Kidney glomerular epithelial cell (primary cell): ENCODE data around the gene NRCAM.
A peak's percentile ranks its signal among the peaks of the same experiment; 100 is the strongest.
"Not testable (repeated sequence)": the region's sequence is repeated elsewhere in the genome, so short reads cannot be mapped to it uniquely, and the experiment has no call there.

Experiments
- DNase-seq: peaks from one replicate; lab custom pipeline; 2025; lab: John Stamatoyannopoulos, UW

The NRCAM gene

DNA sequence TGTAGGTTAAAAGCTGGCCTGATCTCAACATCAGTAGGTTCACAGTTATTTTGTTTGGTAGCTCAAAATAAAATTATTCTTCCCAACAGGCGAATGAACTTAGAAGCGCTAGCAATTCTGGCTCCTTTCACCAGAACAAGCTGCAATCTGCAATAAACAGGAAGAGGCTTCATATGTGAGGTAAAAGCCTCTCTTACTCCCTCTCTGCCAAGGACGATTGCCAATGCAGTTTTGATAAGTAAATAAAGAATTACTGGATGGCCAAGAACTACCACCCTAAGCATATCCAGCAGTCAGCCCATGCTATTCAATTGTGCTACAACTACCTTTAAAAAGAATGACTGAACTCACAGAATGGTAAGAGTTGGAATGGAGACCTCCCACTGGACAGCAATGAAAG lies 176.1 kb downstream of the NRCAM start:
- DNase-seq, result no peak

DNA sequence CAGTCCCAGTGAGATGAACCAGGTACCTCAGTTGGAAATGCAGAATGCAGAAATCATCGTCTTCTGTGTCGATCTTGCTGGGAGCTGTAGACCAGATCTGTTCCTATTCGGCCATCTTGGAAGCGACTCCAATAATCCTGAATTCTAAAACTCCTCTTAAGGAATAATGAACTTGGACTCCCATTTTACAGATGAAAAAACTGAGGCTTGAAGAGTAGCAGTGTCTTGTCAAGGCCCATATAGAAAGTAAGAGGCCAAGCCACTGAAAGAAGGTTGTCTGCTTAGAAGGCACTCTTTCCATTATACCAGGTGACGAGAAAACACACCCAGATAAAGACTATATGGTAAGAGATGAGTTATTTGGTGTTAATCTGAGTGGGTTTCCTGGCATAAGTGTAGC lies 177.5 kb downstream of the NRCAM start:
- no peak for DNase-seq

DNA sequence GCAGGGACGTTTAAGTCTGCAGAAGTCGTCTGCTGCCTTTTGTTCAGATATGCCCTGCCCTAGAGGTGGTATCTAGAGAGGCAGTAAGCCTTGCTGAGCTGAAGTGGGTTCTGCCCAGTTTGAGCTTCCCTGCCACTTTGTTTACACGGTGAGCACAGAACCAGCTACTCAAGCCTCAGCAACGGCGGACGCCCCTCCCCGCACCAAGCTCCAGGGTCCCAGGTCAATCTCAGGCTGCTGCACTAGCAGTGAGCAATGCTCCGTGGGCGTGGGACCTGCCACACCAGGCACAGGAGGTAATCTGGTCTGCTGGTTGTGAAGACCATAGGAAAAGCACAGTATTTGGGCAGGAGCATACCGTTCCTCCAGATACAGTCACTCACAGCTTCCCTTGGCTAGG lies 178.0 kb downstream of the NRCAM start:
- no peak for DNase-seq

DNA sequence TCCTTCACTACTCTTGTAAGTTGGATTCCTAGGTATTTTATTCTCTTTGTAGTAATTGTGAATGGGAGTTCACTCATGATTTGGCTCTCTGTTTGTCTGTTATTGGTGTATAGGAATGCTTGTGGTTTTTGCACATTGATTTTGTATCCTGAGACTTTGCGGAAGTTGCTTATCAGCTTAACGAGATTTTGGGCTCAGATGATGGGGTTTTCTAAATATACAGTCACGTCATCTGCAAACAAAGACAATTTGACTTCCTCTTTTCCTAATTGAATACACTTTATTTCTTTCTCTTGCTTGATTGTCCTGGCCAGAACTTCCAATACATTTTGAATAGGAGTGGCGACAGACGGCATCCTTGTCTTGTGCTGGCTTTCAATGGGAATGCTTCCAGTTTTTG lies 181.8 kb downstream of the NRCAM start:
- not testable (repeated sequence) for DNase-seq

DNA sequence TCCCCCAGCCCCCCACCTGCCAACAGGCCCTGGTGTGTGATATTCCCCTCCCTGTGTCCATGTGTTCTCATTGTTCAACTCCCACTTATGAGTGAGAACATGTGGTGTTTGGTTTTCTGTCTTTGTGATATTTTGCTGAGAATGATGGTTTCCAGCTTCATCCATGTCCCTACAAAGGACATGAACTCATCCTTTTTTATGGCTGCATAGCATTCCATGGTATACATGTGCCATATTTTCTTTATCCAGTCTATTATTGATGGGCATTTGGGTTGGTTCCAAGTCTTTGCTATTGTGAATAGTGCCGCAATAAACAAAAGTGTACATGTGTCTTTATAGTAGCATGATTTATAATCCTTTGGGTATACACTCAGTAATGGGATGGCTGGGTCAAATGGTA lies 183.3 kb downstream of the NRCAM start:
- not testable (repeated sequence) for DNase-seq

DNA sequence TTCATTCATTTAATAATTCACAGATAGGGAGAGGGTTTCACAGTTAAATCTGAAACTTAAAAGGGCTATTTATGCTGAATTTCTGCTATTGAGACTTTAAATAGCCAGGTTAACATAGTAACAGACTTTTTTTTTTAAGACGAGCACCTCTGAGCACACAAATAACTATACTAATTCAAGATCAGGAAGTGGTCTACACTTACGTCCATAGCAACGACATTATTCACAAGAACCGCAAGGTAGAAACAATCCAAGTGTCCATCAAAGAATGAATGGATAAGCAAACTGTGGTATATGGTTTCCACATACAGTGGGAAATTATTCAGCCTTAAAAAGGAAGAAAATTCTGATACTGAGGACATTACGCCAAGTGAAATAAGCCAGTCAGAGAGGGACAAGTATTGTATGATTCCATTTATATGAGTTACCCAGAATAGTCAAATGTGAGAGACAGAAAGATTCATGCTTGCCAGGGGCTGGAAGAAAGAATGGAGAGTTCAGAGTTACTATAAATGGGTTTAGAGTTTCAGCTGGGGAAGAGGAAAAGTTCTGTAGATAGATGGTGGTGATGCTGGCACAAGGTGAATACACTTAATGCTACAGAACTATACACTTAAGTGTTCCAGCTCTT lies 185.7 kb downstream of the NRCAM start:
- DNase-seq, result no peak

DNA sequence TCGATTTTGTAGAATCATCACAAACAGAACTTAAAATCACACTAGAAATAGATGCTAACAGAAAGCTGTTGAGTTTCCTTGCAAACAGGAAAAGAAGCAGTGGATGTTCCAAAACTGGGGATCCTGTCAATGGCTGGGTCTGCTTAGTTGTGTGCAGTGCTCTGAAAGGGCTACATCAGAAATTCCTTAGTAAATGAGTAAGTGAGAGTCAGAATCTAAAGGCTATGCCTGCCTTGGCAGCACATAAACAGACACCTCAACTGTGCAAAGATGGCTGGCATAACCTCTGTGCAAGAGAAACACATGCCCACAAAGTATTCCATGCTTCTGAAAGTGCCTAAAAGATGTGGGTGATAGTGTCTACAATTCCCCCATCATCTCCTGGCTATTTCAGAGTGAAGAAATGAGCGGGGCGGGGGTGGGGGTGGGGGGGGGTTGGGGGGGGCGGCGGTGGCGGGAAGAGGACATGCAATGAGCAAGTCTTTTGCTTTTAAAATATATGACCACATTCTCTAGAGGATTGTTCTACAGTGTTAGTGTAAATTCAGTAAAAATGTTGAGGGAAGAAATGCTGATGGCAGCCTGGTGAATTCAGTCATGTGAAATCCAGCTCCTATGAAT lies 187.9 kb downstream of the NRCAM start:
- DNase-seq, result peak; percentile 53

DNA sequence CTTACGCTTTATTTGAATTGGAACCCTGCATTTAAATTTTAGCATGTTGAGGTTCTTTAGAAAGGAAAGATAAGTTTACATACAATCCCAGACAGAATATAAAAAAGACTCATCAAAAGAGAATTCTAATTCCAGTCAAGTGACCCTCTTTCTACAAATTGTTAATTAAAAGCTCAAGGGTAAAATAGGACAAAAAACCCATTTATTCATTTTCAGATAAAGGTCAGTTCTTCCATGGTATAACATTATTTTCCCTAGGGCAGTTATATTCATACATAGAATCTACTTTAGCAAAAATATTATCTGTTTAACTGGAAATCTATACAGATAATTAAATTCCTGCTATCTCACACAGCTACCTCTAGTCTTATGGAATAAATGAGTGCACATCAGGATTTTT lies 188.6 kb downstream of the NRCAM start:
- no peak for DNase-seq

DNA sequence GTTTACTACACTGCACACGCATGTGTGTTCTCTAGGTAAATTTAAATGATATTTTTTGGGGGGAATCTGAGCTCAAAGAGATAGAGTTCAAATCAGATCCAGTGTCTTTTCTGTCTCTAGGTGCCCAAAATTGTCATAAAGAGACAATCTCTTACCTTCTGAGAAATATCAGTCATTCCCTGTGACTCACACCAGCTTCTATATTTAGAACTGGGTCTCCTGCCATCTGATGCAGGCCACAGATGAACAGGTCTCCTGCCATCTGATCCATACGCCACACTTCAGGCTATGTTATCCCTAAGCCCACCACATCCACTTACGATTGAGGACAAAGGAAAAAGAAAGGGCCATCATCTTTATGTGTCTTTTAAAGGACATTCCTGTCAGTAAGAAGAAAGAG lies 189.7 kb downstream of the NRCAM start:
- DNase-seq, result no peak

DNA sequence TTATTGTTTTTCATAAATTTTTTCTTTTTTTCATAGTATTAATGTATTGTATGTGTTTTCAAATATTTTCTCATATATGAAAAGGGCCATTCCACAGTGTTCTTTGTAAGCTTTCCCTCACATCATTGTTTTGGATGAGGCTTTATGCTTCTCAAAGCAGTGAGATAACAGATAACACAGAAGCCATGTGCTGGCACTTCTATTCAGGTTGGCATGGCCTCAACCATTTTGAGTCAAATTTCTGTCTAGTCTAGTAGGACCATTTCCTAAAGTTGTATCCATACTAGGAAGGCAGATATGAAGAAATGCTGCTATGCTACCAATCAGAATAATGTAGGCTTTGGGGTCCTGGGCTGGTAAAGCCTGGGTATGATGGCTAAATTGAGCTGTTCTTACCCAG lies 190.2 kb downstream of the NRCAM start:
- no peak for DNase-seq

DNA sequence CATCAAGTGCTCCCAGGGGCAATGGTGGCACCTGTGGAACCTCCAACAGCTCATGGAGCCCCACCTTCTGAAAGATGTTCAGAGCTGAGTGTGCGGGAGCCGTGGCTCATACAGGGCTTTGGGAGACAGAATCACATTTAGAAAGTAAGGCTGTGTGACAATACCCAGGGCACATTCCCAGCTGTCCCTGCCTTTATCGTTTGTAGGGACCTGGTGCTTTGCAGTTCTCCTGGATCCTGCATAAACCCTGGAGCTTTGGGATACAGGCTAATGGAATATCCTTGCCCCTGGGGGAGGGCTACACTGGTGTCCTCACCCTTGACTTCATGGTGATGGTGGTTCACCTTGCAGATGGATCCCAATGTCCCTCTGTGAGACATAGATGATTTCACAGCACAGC lies 191.2 kb downstream of the NRCAM start:
- no peak for DNase-seq

DNA sequence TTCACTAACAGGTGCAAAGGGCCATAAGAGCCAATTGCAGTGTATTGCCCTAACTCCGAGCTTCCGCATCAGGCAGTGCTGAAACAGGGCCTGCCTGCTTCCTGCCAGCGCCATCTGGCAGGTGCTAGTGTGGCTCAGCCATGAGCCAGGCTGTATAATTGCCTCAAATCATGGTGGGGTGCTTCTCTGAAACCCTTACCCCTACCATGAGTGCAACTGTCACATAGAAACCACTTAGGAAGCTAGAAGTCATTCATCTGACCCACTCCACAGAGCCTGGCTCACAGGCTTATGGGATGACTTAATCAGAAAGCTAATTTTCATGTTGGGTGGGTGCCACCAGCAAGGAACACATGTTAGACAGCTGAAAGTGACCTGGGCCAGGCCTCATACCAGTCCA lies 192.8 kb downstream of the NRCAM start:
- no peak for DNase-seq

DNA sequence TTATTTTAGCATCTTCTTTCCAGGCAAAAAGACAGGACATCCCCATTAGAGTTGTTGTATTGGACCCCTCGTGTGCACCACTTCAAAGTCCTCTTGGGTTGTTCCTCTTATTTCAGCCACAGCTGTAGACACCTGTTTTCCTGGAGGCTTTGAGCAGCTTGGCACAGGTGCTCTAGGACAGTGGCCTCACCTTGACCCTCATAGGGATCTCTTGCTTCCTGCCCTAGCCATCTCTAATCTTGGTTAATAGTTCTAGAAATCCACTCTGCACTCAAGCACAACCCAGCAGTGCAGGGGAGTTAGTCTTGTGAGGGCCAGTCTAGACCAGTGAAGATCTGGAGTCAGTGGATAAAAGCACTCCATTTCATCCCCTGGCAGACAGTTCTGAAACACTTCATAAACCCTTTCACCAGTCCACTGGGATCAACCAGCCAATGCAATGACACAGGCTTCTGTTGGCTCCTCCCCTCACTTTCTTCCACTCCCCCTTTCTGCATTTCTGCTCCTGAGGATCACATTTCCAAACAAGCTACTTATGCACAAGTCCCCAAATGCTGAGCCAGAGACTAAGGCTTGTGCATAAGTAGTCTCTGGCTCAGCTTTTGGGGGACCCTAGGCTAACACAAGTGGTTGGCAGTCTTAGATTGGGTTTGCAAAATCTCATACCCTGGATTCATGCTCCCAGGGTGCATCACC lies 194.5 kb downstream of the NRCAM start:
- DNase-seq, result no peak

DNA sequence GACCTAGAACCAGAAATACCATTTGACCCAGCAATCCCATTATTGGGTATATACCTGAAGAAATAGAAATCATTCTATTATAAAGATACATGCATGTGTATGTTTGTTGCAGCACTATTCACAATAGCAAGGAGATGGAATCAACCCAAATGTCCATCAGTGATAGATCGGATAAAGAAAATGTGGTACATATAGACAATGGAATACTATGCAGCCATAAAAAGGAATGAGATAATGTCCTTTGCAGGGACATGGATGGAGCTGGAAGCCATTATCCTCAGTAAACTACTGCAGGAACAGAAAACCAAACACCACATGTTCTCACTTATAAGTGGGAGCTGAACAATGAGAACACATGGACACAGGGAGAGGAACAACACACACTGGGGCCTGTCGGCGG lies 196.8 kb downstream of the NRCAM start:
- not testable (repeated sequence) for DNase-seq

DNA sequence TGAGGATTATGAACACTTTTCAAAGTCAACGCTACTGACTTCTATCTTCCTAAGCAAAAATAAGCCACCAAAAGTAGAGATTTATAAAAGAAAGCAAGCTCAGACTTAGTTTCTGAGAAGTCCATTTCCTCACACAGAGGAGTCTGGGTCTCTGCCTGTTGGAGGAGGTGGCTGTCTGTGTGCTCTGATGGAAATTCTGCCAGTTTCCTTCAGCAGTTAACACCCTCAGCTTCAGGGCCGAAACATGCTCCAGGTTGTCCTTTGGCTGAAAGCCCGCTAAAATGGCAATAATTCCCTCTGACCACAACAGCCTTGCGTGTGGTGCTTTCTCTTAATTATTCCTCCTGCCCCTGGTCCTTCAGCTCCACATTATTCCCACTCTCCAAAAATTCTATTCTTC lies 198.3 kb downstream of the NRCAM start:
- no peak for DNase-seq

DNA sequence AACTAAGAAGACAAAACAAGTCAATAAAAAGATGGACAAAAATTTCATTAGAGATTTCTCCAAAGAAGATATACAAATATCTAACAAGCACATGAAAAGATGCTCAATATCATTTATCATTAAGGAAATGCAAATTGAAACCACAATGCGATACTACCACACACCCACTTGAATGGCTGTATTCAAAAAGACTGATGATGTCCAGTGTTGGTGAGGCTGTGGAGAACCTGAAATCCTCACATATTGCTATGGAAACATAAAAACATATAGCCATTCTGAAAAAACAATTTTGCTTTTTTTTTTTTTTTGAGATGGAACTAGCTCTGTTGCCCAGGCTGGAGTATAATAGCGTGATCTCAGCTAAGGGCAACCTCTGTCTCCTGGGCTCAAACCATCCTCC lies 202.0 kb downstream of the NRCAM start:
- no peak for DNase-seq

DNA sequence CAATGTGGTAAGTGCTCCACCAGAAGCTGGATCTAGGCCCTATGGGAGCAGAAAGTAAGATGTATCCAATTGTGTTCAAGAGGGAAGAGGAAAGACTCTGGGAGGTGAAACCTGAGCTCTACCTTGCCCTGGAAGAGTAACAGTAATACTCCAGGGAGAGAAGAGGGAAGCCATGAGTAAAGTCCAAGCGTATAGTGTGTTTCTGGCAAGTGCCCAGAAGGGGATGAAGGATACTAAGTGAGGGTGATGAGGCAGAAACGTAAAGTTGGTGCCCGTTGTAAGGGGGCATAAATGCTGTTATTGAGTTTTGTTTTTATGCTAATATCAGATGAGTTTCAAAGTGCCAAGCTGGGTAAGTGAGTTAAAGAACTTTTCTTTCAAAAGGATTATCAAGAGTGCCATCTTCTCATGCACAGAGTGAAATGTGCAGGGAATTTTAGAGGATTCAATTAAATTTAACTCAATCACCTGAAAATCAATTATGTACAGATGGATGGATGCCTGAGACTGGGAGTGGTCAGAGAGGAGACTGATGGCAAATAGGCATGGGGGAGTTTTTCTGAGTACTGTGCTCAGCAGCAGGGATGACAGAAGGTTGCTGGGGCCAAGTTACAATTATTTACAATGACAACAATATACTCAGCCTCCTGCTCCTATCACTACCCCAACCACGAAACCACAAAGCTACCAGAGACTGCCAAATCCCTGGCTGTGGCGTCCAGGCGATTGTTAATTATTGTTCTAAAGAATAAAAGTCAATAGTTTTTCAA lies 202.8 kb downstream of the NRCAM start:
- peak; percentile 47 for DNase-seq

DNA sequence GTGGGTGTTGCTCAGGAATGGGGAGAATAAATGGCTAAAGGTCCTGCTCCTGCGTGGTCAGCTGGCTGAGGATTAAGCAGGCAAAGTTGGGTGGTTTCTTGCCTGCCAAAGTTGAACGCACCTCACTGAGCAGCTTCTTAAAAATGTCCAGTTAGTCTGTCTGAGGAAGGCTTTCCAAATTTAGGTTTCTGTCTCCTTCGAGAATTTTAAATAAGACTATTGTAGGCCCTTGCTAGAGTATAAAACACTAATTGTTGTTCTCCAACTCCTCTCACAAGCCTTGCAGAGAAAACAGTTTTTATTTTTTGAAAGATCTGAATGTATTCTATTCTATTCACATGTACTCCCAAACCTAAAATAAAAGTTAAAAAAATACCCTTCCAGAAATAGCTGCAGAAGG lies 204.1 kb downstream of the NRCAM start:
- no peak for DNase-seq

DNA sequence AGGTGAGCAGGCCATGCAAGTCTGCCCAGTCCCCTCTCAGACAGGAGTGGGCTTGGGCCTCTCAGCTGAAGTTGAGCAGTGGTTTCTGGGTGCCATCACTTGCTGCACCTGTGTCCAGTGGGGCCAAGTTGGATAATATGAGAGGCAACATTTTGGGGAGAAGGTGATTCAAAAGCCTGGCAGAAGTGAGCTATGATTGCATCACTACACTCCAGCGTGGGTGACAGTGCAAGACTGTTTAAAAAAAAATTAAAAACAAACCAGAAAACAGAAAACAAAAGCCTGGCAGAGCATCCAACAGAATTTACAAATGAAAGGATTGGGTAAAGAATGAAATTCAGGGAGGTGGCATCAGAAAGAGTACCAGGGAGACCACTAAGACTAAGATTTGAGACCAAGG lies 204.5 kb downstream of the NRCAM start:
- DNase-seq, result no peak

DNA sequence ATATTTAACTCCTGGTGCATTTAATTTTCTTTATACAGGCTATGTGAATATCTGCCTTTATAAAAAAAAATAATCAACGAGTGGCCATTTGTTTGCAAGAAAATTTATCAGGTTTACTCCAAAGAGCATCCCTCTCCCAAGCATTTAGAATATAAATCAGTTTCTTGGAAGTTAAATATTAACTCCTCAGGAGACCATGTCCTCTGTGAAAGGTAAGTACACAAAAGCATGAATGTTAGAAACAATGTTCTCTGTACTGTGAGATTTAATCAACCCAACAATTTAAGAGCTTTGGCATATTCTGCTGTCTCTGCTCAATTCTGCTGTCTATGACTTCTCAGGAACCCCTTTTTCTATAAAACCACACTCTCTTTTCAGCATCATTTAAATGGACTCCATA lies 206.8 kb downstream of the NRCAM start:
- DNase-seq, result no peak

DNA sequence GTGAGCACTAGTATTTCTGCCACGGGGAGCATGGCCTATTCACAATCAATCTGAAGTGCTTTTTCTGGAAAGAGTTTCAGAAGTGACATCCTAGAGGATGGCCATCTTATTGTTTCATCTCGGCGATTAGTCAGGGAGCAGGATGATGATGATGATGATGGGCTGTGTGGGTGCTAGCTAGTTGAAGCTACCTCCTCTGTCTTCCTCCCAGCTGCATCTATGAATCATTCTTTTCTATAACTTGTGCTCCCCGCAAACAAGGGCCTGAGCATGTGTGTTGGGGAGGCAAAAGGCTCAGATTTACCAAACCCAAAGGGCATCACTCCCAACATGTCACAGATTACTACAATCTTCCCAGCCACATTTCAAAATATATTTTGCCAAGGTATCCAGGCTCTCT lies 207.4 kb downstream of the NRCAM start:
- DNase-seq, result no peak

DNA sequence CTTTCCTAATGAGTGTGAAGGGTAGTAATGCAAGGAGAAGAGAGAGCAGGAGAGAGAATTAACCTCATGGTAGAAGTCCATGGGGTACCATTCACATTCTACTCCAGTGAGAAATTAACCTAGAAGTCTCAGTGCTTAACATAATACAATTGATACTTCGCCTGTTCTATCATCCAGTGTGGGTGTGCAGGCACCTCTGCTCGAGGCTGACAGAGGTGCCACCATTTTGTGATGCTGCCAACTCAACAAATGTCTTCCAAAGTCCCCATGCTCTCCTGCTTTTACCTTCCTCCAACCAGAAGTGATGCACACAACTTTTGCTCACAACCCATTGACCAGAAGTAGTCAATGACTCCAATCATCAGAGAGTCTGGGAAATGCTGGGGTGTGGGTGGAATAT lies 207.8 kb downstream of the NRCAM start:
- DNase-seq, result no peak

DNA sequence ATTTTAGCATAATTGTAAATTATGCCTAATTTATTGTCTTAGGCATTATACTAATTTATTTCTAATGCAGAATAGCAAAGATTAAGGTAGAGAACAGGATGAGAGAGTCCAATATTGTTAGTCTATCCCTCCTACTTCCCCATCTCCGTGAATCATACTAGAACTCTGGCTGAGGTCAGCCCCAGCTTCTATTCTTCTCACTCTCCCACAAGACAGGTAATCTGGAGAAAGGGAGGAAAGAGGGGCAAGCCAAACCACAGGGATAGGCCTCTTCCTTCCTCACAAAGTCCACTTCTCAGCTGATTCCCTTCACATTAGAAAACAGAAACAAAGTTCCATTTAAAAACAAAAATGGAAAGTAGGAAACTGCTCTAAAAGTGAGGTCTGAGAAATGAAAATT lies 208.6 kb downstream of the NRCAM start:
- DNase-seq, result peak; percentile 45
